NCI-H774 (cell line): Measurements from ENCODE around the gene IFNAR1.

Experiments used
- DNase-seq: peaks from one replicate; lab custom pipeline; 2025; lab: John Stamatoyannopoulos, UW

Gene IFNAR1

GRCh38 chr21:33324291-33325221 is at the start of gene IFNAR1:
TSS of gene IFNAR1 (plus strand) at chr21:33324970. CDS start at chr21:33325056, 86 bp downstream.
- DNase-seq = peak; percentile 95

DNA sequence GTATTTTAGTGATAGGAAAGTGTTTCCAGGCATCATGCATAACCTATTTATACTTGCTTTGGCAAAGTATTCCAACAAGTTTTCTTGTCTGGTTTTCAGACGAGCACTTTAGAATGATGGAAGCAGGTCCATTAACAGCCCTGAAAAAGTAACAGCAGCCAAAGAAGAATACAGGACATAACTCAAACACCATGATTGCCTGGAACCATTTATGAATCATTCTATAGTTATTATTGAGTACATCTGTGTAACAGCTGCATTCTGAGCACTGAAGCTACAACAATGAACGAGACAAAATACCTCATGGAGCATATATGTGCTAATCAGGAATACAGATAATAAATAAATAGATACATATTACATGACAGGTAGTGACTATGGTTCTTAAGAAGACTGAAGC is 46.0 kb upstream of the IFNAR1 start:
- no peak for DNase-seq

GRCh38 chr21:33279330-33279820 is 45.4 kb upstream of the IFNAR1 start:
- DNase-seq = no peak

GRCh38 chr21:33281096-33281652 is 43.6 kb upstream of the IFNAR1 start:
- no peak for DNase-seq

DNA sequence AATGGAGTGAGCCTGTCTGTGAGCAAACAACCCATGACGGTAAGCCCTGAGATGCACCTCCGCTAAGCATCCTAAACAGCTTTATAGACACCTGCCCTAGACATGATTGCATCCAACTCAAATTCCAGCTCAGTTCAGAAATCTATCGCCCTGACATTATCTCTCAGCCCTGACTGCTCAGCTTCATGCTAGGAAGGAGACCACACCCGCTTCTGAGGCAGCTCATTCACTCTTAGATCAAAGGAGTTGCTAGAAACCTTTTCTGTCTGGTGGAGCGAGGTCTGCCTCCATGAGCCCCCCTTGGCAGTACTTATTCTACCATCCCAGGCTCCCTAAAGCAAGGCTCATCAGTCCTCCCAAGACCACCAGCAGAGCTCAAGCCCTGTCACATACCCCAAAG is 41.6 kb upstream of the IFNAR1 start:
- DNase-seq = no peak

DNA sequence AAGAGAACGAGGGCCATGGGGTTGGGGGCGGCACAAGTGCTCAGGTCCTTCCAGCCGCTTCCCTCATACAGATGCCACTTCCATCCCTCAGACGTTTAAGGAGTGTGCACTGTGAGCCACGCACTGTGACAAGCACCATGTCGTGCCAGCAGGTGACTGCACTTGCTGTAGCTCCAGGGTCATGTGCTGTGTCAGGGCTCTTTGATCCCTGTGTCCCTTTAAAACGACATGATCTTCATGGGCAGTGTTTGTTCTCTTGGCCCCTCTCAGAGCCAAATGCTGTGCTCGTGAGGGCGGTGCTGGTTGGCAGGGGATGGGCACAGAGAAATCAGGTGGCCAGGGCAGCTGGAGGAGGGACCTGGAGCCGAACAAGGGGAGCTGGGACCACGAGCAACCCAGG is 38.7 kb upstream of the IFNAR1 start:
- DNase-seq = no peak

- DNase-seq = no peak
Observed at GRCh38 chr21:33286600-33287456, 37.9 kb upstream of the IFNAR1 start.

DNA sequence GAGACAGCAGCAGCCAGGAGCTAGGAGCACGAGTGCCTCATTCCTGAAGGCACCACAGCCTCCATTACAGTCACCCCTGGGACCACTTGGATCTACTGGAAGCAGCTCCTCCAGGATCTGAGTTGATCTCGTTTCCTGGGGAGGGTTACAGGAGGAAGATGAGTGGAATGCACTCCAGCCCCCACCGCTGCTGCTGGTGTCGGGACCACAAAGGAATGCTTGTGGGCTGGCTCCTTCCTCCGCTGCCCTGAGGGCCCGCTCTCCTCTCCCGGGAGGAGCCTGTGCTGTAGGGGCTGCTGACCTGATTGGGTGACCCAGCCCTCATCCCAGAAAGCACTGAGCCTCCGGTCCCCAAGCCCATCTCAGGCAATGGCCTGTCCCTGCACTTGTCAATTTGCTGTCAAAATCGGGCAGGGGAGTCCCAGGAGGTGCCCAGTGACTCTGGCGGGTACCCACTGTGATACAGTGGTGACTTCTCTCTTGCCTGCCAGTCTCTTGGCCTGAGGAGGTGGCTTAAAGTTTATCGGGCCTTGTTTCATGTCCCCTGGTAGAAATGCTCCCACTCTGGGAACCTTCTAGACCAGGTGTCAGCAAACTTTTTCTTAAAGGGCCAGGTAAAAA is 35.5 kb upstream of the IFNAR1 start:
- DNase-seq = no peak

- peak; percentile 93 for DNase-seq
Observed at GRCh38 chr21:33290441-33290840, 34.3 kb upstream of the IFNAR1 start.

GRCh38 chr21:33291686-33292085 is 33.1 kb upstream of the IFNAR1 start:
- DNase-seq = no peak

- no peak for DNase-seq
Observed at GRCh38 chr21:33292724-33293123, 32.0 kb upstream of the IFNAR1 start.

DNA sequence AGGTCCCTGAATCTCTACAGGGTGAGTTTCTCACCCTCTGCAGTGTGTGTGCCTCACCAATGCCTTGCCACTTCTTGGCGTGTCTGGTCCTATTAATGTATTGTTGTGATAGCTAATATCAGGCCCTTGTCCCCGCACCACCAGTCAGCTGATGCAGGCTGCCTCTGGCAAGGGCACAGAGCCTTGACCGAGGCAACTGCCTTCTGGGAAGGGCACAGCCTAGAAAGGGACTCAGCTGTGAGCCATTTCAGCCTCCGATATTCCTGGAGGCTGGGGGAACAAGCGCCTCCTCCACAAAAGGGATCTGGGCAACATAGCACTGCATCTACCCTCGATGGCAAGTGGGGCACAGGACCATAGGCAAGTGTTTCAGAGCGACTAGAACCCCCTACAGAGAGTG is 31.6 kb upstream of the IFNAR1 start:
- no peak for DNase-seq

- no peak for DNase-seq
Observed at GRCh38 chr21:33293811-33294216, 31.0 kb upstream of the IFNAR1 start.

- DNase-seq = no peak
Observed at GRCh38 chr21:33296156-33296555, 28.6 kb upstream of the IFNAR1 start.

GRCh38 chr21:33299181-33299752 is 25.5 kb upstream of the IFNAR1 start:
- DNase-seq = no peak

DNA sequence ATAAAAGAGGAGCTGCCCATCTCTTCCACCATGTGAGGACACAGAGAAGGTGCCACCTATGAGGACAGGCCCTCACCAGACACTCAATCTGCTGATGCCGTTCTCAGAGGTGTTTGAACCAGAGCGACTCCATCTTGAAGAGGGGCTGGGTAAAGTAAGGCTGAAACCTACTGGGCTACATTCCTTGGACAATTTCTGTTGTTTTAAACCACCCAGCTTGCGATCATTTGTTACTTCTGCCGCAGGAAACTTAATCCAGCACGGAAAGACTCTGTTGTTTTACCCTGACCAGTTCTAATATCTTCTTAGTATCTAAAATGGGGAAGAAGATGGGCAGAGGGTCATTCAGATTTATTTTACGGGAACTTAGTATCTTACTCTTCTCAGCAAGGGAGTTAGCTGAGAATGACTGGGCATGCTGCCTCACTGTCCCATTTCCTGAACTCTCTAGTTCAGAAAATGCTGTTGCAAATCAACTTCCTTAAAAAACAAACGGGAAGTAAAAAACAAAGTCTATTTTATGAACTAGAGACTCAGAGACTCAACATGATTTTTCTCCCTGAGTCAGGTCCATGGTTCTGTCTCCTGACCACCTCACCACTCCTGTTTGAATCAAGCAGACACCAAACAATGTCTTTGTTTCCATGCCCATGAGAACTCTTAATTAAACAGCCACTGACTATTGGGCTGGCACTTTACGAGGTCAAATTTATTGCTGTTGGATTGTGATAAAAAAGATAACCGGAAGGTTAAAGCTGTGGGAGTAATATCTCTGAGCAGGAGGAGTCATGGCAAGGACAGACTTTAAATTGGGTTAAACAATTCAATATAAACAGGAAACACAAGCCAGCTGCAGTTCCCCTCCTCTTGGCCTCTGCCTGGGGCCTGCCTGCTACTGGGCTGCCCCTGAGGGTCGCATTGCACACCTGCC is 23.8 kb upstream of the IFNAR1 start:
- peak; percentile 61 for DNase-seq

DNA sequence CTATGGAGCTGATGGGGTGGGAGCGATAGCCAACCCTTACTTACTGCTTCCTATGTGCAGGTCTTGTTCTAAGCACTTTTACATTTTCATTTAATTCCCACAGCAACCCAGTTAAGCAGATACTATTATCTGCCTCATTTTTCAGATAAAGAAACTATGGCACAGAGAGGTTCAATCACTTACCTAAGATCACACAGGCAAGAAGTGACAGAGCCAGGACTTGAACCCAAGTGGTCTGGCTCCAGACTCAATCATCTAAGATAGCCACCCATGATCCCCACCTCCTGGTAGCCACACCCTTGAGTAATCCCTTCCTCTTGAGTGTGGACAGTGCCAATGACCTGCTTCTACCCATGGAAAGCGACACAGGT is 23.2 kb upstream of the IFNAR1 start:
- DNase-seq = no peak

DNA sequence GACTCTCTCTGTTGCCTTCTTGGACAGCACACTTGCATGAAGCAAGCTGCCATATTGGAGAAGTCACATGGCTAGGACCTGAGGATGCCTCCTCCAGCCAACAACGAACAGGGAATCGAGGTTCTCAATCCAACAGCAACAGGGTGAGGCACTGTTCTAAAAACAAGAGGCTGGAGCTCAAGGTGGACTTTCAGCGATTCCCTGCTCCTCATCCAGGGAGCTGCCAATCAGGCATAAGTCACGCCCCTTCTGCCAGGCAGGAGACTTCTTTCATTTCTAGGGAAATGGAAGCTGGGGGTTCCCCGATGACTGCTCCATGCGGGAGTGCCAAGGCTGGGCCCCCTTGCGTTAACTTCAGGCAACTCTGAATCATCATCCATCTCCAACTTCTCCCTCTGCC is 22.7 kb upstream of the IFNAR1 start:
- DNase-seq = no peak

DNA sequence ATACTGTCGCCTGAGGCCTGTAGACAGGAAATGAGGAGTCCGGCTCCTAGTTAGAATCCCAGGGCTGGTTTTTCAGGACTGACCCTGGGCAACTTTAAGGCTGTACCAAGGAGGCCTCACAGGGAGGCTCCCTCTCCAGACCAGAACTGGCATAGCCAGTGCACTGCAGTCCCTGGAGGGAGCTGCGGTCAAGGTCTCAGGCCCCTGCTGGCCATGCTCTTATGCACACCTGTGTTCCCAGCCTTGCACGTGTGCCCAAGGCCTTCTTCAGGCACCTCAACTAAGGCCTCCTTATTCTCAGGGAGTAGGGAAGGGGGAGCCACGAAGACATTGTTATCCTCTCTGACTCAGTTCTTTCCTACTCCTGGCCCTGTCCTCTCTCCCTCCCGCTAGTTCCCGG is 22.0 kb upstream of the IFNAR1 start:
- DNase-seq = no peak

DNA sequence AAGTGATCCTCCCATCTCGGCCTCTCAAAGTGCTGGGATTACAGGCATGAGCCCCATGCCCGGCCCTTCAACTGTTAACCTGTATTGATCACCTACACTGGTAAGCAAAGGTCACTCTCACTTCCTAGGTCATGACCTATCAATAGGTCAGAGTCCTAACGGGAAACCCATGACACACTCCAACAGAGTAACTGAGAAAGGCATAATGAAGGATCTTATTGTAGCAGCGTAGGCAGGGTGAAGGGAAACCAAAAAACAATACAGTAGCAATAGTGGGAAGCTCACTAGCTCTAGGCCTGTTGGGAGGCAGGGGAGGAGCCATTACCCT is 19.5 kb upstream of the IFNAR1 start:
- DNase-seq = no peak

DNA sequence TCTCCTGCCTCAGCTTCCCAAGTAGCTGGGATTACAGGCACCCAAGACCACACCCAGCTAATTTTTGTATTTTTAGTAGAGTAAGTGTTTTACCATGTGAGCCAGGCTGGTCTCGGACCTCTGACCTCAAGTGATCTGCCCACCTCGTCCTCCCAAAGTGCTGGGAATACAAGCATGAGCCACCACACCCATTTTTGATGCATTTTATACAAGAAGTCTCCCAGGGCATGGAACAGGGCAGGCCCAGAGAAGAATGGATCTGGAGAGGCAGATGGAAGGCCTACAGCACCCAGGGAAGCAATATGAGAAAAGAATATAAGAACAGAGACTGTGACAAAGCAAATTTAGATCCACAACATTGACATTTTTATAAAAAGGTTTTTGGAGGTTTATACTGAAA is 18.8 kb upstream of the IFNAR1 start:
- DNase-seq = no peak
